ENCODE measurements around the gene PEX11A. TPM values are rescaled to one million over a fixed set of nuclear protein-coding genes. Genes with fewer than 3 reads are reported as not detected.
"Not testable (repeated sequence)": the region's sequence is repeated elsewhere in the genome, so short reads cannot be mapped to it uniquely, and the experiment has no call there.

Gene PEX11A
- total and polyA plus RNA-seq, 2 donors: 10.6 to 17.1 TPM

- Histone ChIP-seq H3K4me3 (ENCODE audit: low read depth, low read length) (no peak overlapping the region), H3K4me1 (ENCODE audit: insufficient read depth) (no peaks in the 10 kb centered on the region), H3K27ac (ENCODE audit: low read depth) (no peak overlapping the region), H3K36me3 (ENCODE audit: insufficient read depth) (no peaks in the 10 kb centered on the region)
- no peak for DNase-seq (ENCODE audit: extremely low spot score)
- 44% methylated on average over 2 of the region's 2 CpGs for WGBS
Observed at GRCh38 chr15:89693091-89693490, 2.5 kb upstream of the PEX11A start.

GRCh38 chr15:89689930-89690275 lies 651 bp downstream of the PEX11A start:
- not testable (repeated sequence) for DNase-seq (ENCODE audit: extremely low spot score); H3K4me1 ChIP-seq (ENCODE audit: insufficient read depth); H3K36me3 ChIP-seq (ENCODE audit: insufficient read depth); H3K27ac ChIP-seq (ENCODE audit: low read depth)
- WGBS: 53% methylated on average over 15 of the region's 15 CpGs
- H3K4me3 ChIP-seq (ENCODE audit: low read depth, low read length): peak overlapping the region; percentile 74

- no peak overlapping the region for H3K27ac ChIP-seq (ENCODE audit: low read depth)
- H3K4me3 ChIP-seq (ENCODE audit: low read depth, low read length): no peak overlapping the region
- no peak for DNase-seq (ENCODE audit: extremely low spot score)
- H3K4me1 ChIP-seq (ENCODE audit: insufficient read depth): no peaks in the 10 kb centered on the region
- no peaks in the 10 kb centered on the region for H3K36me3 ChIP-seq (ENCODE audit: insufficient read depth)
Observed at GRCh38 chr15:89686522-89686921, 4.0 kb downstream of the PEX11A start.

GRCh38 chr15:89685995-89686394 lies 4.6 kb downstream of the PEX11A start:
- WGBS: 74% methylated on average over 2 of the region's 2 CpGs
- no peak overlapping the region for H3K27ac ChIP-seq (ENCODE audit: low read depth)
- H3K4me1 ChIP-seq (ENCODE audit: insufficient read depth): peaks cover 2% of the 10 kb centered on the region

GRCh38 chr15:89681146-89681545 lies 9.4 kb downstream of the PEX11A start:
- no peaks in the 10 kb centered on the region for H3K36me3 ChIP-seq (ENCODE audit: insufficient read depth)
- no peak overlapping the region for H3K4me3 ChIP-seq (ENCODE audit: low read depth, low read length)
- H3K27ac ChIP-seq (ENCODE audit: low read depth): no peak overlapping the region
- WGBS: 92% methylated on average over 2 of the region's 2 CpGs
- peaks cover 3% of the 10 kb centered on the region for H3K4me1 ChIP-seq (ENCODE audit: insufficient read depth)
- no peak for DNase-seq (ENCODE audit: extremely low spot score)

More at GRCh38 chr15:89685995-89686394, 4.6 kb downstream of the PEX11A start:
- no peaks in the 10 kb centered on the region for H3K36me3 ChIP-seq (ENCODE audit: insufficient read depth)
- DNase-seq (ENCODE audit: extremely low spot score): no peak
- no peak overlapping the region for H3K4me3 ChIP-seq (ENCODE audit: low read depth, low read length)

GRCh38 chr15:89680282-89680873 lies 10.2 kb downstream of the PEX11A start:
- H3K4me3 ChIP-seq (ENCODE audit: low read depth, low read length): no peak overlapping the region
- DNase-seq (ENCODE audit: extremely low spot score): no peak
- peaks cover 3% of the 10 kb centered on the region for H3K4me1 ChIP-seq (ENCODE audit: insufficient read depth)
- H3K36me3 ChIP-seq (ENCODE audit: insufficient read depth): no peaks in the 10 kb centered on the region
- no peak overlapping the region for H3K27ac ChIP-seq (ENCODE audit: low read depth)
- 42% methylated on average over 5 of the region's 5 CpGs for WGBS

- Histone ChIP-seq H3K4me1 (ENCODE audit: insufficient read depth) (peaks cover 3% of the 10 kb centered on the region), H3K4me3 (ENCODE audit: low read depth, low read length) (no peak within 1 kb of the TSS), H3K27ac (ENCODE audit: low read depth) (no peak within 1 kb of the TSS), H3K36me3 (ENCODE audit: insufficient read depth) (no peaks in the 10 kb centered on the region)
- 92% methylated on average over 2 of the region's 2 CpGs for WGBS
- no peak for DNase-seq (ENCODE audit: extremely low spot score)
Observed at GRCh38 chr15:89679212-89679611, 11.3 kb downstream of the PEX11A start, which contains the start of gene PLIN1. Gene PLIN1, minus strand, starts transcription at chr15:89679367. Its CDS starts 1,878 bp downstream, at chr15:89677489.

GRCh38 chr15:89677381-89677780 lies 13.2 kb downstream of the PEX11A start:
- peaks cover 3% of the 10 kb centered on the region for H3K4me1 ChIP-seq (ENCODE audit: insufficient read depth)
- no peak overlapping the region for H3K4me3 ChIP-seq (ENCODE audit: low read depth, low read length)
- no peaks in the 10 kb centered on the region for H3K36me3 ChIP-seq (ENCODE audit: insufficient read depth)
- 97% methylated on average over 1 of the region's 1 CpG for WGBS
- H3K27ac ChIP-seq (ENCODE audit: low read depth): no peak overlapping the region
- DNase-seq (ENCODE audit: extremely low spot score): no peak

GRCh38 chr15:89675606-89676005 lies 14.9 kb downstream of the PEX11A start:
- Histone ChIP-seq H3K27ac (ENCODE audit: low read depth) (no peak overlapping the region), H3K4me3 (ENCODE audit: low read depth, low read length) (no peak overlapping the region), H3K36me3 (ENCODE audit: insufficient read depth) (no peaks in the 10 kb centered on the region), H3K4me1 (ENCODE audit: insufficient read depth) (no peaks in the 10 kb centered on the region)
- DNase-seq (ENCODE audit: extremely low spot score): no peak
- WGBS: 77% methylated on average over 6 of the region's 6 CpGs

GRCh38 chr15:89674526-89674925 lies 16.0 kb downstream of the PEX11A start:
- DNase-seq (ENCODE audit: extremely low spot score): no peak
- no peak overlapping the region for H3K27ac ChIP-seq (ENCODE audit: low read depth)
- WGBS: 79% methylated on average over 4 of the region's 4 CpGs

GRCh38 chr15:89673165-89673512 lies 17.4 kb downstream of the PEX11A start:
- no peaks in the 10 kb centered on the region for H3K4me1 ChIP-seq (ENCODE audit: insufficient read depth)
- no peaks in the 10 kb centered on the region for H3K36me3 ChIP-seq (ENCODE audit: insufficient read depth)
- 69% methylated on average over 12 of the region's 12 CpGs for WGBS
- H3K27ac ChIP-seq (ENCODE audit: low read depth): no peak overlapping the region
- no peak overlapping the region for H3K4me3 ChIP-seq (ENCODE audit: low read depth, low read length)
- DNase-seq (ENCODE audit: extremely low spot score): no peak

More at GRCh38 chr15:89674526-89674925, 16.0 kb downstream of the PEX11A start:
- Histone ChIP-seq H3K4me1 (ENCODE audit: insufficient read depth) (no peaks in the 10 kb centered on the region), H3K36me3 (ENCODE audit: insufficient read depth) (no peaks in the 10 kb centered on the region), H3K4me3 (ENCODE audit: low read depth, low read length) (no peak overlapping the region)

- Histone ChIP-seq H3K36me3 (ENCODE audit: insufficient read depth) (no peaks in the 10 kb centered on the region), H3K4me3 (ENCODE audit: low read depth, low read length) (no peak overlapping the region), H3K4me1 (ENCODE audit: insufficient read depth) (no peaks in the 10 kb centered on the region), H3K27ac (ENCODE audit: low read depth) (no peak overlapping the region)
- 82% methylated on average over 12 of the region's 12 CpGs for WGBS
- no peak for DNase-seq (ENCODE audit: extremely low spot score)
Observed at GRCh38 chr15:89672221-89673164, 18.1 kb downstream of the PEX11A start.

GRCh38 chr15:89671687-89672086 lies 18.9 kb downstream of the PEX11A start:
- H3K27ac ChIP-seq (ENCODE audit: low read depth): no peak overlapping the region
- no peak for DNase-seq (ENCODE audit: extremely low spot score)
- 56% methylated on average over 4 of the region's 4 CpGs for WGBS

GRCh38 chr15:89670971-89671560 lies 19.5 kb downstream of the PEX11A start:
- no peak for DNase-seq (ENCODE audit: extremely low spot score)
- H3K27ac ChIP-seq (ENCODE audit: low read depth): no peak overlapping the region
- WGBS: 83% methylated on average over 12 of the region's 12 CpGs
- no peaks in the 10 kb centered on the region for H3K4me1 ChIP-seq (ENCODE audit: insufficient read depth)
- H3K36me3 ChIP-seq (ENCODE audit: insufficient read depth): no peaks in the 10 kb centered on the region
- H3K4me3 ChIP-seq (ENCODE audit: low read depth, low read length): no peak overlapping the region

More at GRCh38 chr15:89671687-89672086, 18.9 kb downstream of the PEX11A start:
- Histone ChIP-seq H3K36me3 (ENCODE audit: insufficient read depth) (no peaks in the 10 kb centered on the region), H3K4me1 (ENCODE audit: insufficient read depth) (no peaks in the 10 kb centered on the region), H3K4me3 (ENCODE audit: low read depth, low read length) (no peak overlapping the region)
